DMS153 (cell line): ENCODE measurements around the gene ATP5F1B.
"Not testable (repeated sequence)": the region's sequence is repeated elsewhere in the genome, so short reads cannot be mapped to it uniquely, and the experiment has no call there.

Experiments
- DNase-seq: peaks from one replicate; lab custom pipeline; 2025; lab: John Stamatoyannopoulos, UW

Gene ATP5F1B

DNA sequence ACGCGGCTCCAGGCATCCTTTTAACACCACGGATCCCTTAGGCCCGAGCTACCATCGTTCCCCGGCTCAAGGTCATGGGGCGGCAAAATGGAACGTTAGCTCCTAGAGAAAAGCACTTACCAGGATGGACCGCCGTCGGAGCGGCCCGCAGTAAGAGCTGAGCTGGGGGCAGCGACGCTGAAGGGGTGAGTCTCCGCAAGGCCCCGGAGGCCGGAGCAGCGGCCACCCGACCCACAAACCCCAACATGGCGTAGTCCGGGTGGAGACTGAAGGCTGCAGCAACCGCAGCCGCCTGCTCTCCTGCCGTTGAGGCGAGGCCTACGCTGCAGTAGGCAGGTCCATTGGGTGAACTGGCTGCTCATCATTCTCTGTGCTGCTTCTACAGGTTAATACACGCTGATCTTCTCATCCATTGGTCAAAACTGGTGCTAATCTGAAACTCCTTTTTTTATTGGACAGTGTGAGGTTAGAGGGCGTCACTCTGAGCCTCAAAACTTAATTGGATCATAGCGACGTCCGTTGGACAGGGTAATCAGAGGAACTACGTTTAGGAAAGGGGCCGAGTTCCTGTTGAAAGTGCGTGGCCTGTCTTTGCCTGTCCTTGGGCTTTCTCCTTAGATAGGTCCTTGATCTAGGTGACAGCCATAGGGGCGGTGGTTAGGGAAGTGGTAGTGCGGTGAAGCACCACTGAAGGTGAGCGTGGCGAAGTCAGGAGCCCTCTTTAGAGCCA, at the start of gene ATP5F1B:
Gene ATP5F1B, minus strand, starts transcription at position 268 of the 730 bp plus-strand sequence. Its CDS starts 21 bp downstream, at position 247.
- peak; percentile 99 for DNase-seq

DNA sequence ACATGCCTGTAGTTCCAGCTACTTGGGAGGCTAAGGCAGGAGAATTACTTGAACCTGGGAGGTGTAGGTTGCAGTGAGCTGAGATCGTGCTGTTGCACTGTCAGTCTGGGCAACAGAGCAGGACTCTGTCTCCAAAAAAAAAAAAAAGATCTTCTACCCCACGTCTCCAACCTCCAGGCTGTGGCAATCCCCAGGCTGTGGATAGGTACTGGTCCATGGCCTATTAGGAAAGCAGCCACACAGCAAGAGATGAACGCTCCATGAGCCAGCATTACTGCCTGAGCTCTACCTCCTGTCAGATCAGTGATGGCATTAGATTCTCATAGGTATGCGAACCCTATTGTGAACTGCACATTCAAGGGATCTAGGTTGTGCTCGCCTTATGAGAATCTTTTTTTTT, 48.4 kb upstream of the ATP5F1B start:
- DNase-seq = no peak

DNA sequence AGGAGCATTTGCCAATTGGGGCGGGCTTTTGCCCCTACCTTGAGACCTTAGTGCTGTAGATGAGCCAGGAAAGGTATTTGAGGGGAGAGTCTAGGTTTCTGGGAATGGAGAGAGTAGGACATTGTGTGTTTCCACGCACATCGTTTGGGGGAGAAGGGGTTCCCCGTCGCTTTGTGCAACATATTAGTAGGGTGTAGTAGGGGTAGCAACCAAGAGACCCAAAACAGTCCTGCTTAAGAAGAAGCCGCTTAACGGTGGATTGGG, 43.0 kb upstream of the ATP5F1B start:
- DNase-seq = no peak

DNA sequence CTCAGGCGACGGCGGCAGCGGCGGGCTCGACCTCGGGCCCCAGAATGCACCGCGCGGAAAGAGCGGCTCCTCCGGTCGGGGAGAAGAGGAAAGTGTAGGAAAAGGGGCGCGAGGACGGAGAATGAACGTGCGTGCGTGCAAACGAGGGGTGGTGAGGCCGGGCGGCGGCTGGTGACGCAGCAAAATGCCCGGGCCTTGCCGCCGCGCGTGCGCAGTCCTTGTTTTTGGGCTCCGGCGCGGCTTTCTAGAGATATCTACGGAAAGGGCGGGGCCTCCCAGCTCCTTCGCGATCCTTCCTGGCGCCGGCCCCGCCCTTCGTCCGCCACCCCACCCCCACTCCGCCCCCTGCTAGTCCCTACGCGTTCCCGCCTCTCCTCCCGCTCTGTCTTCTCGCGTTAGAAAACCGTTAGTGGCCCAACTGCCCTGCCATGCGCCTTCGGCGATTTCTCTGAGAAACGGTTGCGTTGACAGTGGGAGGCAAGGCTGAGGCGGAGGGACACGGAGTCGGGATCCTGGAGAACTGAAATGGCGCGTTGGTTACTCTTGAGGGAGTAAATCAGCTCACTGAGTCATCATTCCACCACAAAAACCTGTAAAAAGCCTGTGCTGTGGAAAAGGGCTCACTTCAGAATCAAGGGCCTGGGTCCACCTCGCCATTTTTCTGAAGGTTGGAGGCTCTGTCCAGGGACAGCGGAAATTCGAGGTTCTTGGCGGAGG, 42.5 kb upstream of the ATP5F1B start, which contains the start of gene PTGES3:
Gene PTGES3, minus strand, starts transcription at position 156 of the 717 bp plus-strand sequence. CDS start 285 bp downstream, outside the sequence.
- peak; percentile 97 for DNase-seq

DNA sequence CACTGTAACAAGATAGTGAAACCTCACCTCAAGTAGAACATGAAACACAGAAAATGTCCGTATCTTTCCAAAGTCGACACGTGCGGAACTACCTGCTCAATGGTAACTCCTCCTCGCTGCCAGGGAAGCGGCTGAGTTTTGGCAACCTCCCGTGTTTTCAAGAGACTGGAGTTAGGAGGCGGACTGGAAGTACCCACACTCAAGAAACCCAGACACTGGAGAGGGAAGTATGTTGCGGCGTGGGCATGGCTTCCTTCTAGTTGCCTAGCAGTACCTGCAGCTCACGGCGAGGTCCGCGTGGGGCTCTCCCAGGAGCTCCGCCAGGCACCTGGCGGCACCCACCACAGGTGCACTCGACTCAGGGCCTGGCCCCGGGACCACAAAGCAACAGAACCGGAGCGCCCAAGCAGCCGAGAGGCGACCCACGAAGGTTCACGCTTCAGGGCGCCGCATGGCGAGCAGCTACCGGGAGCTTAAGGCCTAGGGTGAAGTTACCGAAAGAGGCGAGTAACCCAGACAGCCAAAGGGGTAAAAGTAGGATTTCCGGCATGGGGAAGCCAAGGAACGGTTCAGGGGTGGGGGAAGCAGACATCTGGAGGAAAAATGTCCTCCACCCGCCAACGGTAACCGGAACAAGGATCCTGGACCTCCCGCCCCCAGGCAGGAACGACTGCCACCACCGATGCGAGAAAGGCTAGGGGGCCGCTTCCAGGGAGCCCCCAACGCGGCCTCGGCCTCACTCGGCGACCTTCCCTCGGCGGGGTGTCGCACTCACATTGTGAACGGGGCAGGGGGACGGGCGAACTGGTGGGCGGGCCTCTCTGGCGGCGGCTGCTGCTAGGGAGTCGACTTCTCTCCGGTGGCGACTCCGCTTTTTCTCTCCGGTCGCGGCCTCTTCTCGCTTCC, 41.7 kb upstream of the ATP5F1B start:
- DNase-seq = no peak

DNA sequence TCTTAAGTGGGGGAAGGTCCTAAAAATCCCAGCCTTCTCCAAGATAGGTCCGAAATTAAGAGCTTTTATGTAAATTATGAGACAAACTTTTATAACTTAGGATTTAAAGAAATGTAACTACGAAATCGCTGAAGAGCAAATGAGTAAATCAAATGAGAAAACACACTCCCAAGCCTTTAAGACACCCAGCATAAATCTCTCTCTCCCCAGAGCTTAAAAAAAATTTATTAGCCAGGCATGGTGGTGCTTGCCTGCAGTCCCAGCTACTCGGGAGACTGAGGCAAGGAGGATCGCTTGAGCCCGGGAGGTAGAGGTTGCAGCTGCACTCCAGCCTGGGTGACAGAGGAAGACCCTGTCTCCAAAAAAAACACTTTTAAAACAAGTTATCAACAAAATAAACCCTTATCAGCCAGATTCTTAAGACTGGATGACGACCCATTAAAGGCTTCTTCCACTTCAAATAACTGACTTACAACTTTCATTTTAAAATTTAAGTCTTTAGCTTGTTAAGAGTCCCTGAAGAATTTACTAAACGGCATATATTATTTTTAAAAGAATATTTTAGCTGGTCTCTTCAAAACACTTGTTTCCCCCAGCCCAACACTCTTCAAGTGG, 39.1 kb upstream of the ATP5F1B start:
- no peak for DNase-seq

DNA sequence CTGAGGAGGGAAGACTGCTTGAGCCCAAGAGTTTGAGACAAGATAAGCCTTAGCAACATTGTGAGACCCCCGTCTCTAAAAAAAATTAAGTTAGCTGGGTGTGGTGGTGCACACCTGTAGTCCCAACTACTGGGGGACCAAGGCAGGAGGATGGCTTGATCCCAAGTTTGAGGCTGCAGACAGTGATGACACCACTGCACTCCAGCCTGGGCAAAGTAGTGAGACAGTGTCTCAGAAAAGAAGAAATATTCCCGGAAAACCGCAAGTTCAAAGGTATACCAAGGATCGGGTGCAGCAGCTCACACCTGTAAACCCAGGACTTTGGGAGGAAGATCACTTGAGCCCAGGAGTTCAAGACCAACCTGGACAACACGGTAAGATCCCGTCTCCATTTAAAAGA, 36.5 kb upstream of the ATP5F1B start:
- no peak for DNase-seq

DNA sequence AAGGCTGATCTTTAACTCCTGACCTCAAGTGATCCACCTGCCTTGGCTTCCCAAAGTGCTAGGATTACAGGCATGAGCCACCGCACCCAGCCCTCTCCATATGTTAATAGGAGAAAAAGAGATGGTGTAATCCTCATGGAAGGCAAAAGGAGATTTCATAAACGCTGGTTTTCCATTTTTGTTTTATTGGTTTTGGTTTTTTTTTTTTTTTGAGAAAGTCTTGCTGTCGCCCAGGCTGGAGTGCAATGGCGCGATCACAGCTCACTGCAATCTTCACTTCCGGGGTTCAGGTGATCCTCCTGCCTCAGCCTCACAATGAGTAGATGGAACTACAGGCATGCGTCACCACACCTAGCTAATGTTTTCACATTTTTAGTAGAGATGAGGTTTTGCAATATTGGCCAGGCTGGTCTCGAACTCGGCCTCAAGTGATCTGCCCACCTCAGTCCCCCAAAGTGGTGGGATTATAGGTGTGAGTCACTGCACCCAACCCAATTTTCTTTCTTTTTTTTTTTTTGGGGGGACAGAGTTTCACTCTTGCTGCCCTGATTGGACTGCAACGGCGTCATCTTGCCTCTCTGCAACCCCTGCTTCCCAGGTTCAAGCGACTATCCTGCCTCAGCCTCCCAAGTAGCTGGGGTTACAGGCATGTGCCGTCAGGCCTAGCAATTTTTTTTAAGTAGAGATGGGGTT, 34.2 kb upstream of the ATP5F1B start:
- DNase-seq = no peak

- DNase-seq = no peak
Observed at GRCh38 chr12:56678852-56679251, 33.1 kb upstream of the ATP5F1B start.

GRCh38 chr12:56677680-56678079, 31.9 kb upstream of the ATP5F1B start:
- no peak for DNase-seq

DNA sequence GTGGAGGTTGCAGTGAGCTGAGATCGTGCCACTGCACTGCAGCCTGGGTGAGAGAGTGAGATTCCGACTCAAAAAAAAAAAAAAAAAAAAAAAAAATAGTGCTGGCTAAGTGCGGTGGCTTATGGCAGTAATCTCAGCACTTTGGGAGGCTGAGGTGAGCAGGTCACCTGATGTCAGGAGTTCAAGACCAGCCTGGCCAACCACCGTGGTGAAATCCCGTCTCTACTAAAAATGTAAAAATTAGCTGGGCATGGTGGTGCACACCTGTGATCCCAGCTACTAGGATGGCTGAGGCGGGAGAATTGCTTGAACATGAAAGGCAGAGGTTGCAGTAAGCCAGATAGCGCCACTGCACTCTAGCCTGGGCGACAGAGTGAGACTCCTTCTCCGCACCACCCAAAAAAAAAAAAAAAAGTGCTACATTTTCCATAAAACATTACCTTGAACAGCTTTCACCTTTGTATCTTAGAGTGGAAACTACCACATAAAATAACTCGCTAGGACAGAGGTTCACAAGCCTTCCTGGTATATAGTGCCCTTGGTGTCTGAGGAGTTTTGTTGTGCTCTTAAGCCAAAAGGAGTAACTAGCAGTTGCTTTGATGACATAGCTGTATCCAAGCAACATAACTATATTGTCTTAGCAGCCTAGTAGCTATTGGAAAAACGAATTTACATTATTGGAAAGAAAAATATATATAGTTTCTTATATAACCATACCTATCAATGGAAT, 31.2 kb upstream of the ATP5F1B start:
- no peak for DNase-seq

DNA sequence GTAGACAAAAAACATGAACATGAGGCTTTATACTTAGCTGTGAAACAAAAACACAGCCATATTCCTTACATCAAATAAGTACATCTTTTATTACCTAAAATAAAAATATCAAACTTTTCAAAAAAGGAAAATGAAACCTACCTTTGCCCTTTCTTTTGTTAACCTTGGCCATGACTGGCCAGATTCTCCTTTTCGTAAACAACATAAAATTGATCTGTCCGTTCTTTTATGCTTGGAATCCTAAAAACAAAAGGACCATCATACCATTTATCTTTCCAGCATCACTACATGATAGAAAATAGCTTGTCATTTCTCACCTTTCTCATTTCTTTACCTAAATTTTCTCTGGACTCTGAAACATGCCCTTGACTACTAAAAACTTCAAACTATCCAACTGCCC, 25.8 kb upstream of the ATP5F1B start:
- no peak for DNase-seq

DNA sequence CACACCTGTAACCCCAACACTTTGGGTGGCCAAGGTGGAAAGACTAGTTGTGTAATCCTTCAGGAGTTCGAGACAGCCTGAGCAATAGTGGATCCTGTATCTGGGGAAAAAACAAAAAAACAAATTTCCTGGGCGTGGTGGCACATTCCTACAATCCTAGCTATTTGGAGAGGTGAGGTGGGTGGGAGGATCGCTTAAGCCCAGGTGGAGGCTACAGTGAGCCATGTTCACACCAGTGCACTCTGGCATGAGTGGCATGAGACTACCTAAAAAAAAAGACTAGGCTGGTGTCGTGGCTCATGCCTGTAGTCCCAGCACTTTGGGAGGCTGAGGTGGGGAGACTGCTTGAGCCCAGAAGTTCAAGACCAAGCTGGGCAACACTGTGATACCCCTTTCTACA, 25.1 kb upstream of the ATP5F1B start:
- DNase-seq = no peak

DNA sequence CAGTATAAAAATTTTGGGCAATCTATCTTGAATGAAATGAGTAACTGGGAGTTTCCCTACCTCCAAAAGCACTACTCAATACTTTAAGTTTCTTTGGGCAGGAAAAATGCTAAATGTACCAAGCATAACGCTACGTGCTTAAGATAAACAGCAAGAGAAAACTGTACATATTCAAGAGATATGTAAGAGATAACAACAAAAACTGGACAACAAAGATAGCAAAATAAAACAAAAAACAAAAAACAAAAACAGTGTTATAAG, 22.3 kb upstream of the ATP5F1B start:
- no peak for DNase-seq

- no peak for DNase-seq
Observed at GRCh38 chr12:56661979-56662638, 16.3 kb upstream of the ATP5F1B start.

GRCh38 chr12:56661560-56661959, 15.8 kb upstream of the ATP5F1B start:
- no peak for DNase-seq

DNA sequence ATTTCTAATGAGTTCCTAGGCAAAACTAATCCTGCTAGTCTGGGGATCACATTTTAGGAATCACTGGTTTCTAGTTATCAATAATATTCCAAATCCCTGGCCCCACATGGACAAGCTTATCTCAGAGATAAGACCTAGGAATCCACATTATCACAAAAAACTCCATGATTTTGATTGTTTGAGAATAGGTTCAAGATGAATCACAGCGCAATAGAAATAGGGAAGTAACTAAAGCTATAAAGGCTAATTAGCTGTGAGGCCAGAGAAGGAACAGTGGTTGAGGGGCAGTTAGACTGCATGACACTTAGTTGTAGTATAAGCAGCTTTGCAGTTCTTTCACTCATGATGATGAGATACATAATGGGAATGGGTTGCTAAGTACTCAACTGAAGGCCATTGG, 13.1 kb upstream of the ATP5F1B start:
- DNase-seq = no peak

DNA sequence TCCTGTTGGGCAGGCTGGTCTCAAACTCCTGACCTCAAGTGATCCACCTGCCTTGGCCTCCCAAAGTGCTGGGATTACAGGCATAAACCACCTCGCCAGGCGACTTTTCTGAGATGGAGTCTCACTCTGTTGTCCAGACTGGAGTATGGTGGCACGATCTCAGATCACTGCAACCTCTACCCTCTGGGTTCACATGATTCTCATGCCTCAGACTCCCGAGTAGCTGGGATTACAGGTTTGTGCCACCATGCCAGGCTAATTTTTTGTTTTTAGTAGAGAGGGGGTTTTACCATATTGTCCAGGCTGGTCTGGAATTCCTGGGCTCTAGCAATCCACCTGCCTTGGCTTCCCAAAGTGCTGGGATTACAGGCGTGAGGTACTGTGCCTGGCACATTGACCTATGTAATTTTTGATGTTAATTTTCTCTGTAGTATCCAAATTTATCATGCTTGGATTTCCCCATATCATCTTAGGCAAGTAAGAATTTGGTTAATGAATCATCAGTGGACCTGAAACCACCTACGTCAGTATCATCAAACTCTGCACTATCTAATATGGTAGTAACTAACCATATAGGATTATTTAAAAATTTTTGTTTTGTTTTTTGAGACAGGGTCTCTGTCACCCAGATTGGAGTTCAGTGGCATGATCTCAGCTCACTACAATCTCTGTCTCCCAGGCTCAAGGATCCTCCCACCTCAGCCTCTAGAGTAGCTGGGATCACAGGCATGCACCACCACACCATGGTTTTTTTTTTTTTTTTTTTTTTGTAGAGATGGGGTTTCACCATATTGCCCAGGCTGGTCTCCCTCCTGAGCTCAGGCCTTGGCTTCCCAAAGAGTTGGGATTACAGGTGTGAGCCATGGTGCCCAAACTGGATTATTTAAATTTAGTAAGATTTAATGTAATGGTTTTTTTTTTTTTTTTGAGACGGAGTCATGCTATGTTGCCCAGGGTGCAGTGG, 11.9 kb upstream of the ATP5F1B start:
- no peak for DNase-seq

DNA sequence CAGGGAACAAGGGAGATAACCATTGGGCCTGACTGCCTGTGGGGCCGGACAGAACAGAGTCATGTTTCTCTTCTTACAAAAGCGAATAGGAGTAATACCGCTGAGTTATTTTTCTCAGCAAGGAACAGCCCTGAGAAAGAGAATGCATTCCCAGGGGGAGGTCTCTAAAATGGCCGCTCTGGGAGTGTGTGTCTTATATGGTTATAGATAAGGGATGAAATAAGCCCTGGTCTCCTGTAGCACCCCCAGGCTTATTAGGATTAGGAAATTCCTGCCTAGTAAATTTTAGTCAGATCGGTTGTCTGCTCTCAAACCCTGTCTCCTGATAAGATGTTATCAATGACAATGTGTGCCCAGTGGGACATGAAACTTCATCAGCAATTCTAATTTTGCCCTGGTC, 8.0 kb upstream of the ATP5F1B start:
- DNase-seq = not testable (repeated sequence)

DNA sequence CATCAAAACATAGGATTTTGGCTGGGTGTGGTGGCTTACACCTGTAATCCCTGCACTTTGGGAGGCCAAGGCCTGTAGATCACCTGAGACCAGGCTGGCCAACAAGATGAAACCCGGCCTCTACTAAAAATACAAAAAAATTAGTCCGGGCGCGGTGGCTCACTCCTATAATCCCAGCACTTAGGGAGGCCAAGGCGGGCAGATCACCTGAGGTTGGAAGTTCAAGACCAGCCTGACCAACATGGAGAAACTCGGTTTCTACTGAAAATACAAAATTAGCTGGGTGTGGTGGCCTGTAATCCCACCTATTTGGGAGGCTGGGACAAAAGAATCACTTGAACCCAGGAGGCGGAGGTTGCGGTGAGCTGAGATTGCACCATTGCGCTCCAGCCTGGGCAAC, 2.2 kb upstream of the ATP5F1B start:
- DNase-seq = not testable (repeated sequence)
